ENCODE results near the gene ANAPC2.

ANAPC2 gene

DNA sequence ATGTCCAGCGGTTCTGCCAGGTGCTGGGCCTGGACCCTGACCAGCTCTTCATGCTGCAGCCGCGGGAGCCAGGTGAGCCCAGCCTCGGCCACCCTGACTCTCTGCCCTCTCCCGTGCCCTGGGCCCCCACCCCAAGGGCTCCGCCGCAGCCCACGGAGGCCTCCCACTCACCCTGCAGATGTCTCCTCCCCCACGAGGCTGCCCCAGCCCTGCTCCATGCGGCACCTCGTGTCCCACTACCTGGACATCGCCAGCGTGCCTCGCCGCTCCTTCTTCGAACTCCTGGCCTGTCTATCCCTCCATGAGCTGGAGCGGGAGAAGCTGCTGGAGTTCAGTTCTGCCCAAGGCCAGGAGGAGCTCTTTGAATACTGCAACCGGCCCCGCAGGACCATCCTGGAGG lies 26.3 kb upstream of the ANAPC2 start:
- no peak for DNase-seq

DNA sequence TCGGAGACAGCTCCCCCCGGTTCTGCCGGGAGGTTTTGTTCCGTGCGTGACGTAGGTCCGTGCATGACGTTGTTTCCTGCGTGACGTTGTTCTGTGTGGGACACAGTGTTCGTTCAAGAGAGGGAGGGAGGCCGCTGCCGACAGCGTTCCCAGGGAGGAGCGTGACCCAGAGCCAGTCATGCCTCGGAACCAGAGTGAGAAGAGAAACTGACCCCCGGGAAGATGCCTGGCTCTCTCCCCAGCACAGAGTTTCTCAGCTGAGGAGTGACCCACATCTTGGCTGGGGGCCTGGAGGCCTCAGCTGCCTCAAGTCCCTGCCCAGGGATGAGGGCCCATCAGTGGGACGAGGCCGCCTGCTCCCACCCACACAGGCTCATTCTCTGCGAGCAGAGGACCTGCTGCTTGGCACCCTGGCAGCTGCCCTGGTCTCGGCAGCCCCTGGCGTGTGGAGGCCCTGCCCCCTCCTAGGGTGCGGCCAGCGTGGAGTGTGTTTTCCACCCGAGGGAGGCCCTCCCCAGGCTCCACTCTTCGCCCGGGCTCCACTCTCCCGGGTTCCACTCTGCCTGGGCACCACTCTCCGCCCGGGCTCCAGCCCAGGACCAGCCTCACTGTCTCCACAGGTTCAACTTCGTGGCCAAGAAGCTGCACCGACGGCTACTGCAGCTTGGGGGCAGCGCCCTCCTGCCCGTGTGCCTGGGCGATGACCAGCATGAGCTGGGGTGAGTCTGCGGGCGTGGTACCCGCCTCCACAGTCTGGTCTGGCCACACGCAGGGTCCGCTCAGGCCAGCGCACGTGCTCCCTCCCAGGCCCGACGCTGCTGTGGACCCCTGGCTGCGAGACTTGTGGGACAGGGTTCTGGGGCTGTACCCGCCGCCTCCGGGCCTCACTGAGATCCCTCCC lies 25.1 kb upstream of the ANAPC2 start:
- DNase-seq: no peak

DNA sequence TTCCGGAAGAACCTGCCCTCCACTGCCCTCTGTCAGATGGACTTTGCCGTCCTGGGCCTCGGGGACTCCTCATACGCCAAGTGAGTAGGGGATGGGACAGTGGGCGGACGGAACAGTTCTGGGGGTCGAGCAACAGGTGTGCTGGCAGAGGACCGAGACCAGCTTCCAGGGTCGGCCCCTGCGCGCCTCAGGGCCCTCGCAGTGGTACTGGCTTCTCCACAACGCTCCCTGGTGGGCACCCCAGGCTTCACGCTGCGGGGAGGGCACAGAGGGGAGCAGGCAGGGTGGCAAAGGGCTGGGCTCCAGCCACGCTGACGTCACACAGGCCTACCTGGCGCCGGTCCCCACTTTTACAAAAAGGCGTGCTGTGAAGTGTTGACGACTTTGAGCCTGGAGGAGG lies 24.2 kb upstream of the ANAPC2 start:
- DNase-seq: no peak

DNA sequence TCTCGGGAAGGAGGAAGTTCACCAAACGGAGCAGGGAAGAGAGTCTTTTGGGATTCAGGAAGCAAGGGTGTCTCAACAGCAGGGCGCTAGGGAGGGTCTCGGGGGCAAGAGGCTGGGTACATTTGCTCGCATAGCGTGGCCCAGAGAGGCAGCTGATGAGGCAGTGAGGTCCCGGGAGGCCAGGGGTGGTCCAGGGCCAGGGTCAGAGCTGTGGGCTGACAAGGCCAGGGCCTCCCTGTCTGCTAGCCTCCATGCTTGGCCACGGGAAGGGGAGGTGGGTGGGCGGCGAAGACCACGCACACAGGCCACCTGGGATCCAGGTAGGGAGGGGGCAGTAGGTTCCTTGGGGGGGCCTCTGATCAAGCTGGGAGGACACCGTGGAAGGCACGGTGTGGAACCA lies 23.2 kb upstream of the ANAPC2 start:
- DNase-seq: no peak

DNA sequence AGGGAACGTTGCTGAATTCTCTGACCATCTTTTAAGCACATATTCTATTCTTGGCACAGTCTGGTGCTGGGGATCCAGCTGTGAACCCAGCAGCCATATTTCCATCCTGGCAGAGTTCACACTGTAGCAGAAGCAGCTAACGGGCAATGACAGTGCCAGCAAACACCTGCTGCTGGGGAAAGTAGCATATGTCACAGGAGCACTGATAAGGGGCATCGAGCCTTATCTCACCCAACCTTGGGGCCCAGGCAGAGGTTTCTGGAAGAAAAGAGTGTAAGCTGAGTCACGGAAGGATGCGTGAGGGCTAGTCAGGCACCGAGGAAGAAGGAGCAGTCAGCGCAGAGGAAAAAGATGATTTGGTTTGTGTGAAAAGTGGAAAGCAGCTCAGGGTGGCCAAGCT lies 18.2 kb upstream of the ANAPC2 start:
- no peak for DNase-seq

DNA sequence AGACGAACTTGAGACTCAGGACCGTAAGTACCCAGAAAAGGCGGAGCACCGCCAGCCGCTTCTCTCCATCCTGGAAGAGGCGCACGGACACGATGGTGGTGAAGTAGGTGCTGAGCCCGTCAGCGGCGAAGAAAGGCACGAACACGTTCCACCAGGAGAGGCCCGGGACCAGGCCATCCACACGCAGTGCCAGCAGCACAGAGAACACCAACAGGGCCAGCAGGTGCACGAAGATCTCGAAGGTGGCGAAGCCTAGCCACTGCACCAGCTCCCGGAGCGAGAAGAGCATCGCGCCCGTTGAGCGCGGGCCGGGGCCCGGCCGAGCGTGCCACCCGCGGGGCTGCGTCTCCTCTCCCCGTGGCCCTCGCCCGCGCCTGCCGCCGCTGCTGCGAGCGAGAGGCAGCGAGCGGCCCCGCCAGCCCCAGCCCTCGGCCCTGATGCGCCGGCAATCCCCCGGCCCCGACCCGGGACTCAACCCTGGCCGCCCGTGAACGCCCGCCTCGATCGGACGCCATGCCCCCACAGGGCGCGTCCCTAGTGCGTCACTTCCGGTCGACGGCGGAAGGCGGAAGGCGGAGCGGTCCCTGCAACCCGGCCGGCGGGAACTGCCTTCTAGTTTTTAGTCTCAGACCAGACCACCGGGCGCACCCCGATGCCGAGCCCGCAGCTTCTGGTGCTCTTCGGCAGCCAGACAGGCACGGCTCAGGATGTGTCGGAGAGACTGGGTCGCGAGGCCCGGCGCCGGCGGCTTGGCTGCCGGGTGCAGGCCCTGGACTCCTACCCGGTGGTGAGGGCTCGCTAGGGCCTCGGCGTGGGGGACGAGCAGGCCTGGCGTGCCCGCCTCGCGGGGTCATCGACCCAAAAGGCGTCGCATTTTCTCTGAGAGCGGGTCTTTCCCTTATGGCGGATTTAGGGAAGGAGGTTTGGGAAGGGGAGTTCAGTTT lies 17.0 kb upstream of the ANAPC2 start, which contains the start of the genes NDOR1 and TMEM203:
NDOR1 (plus strand) TSS at position 575 of the 944 bp plus-strand sequence; CDS start at position 653, 78 bp downstream.
TMEM203 (minus strand) TSS at position 523 of the 944 bp plus-strand sequence; CDS start at position 289, 234 bp downstream.
- DNase-seq: peak; percentile 96 to 97

DNA sequence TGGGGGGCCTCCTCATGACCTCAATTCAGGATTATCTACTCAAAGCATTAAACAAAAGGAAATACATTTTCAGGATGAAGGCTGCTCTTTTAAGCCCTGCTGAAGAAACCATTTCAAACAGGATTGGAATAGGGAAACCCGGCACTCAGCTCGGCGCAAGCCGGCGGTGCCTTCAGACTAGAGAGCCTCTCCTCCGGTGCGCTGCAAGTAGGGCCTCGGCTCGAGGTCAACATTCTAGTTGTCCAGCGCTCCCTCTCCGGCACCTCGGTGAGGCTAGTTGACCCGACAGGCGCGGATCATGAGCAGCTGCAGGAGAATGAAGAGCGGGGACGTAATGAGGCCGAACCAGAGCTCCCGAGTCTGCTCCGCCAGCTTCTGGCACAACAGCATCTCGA lies 16.4 kb upstream of the ANAPC2 start:
- DNase-seq: no peak

DNA sequence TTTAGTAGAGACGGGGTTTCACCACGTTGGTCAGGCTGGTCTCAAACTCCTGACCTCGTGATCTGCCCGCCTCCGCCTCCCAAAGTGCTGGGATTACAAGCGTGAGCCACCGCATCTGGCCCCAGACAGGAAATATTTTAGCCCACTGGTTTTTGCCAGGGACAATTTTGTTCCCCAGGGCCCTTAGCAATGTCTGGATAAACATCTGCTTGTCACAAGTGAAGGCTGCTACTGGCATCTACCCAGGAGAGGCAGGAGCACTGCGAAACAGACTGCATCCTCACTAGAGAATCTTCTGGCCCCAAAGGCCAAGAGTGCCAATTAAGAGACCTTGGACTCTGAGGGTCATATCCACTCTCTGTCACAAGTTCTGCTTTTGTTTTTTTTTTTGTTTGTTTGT lies 14.6 kb upstream of the ANAPC2 start:
- DNase-seq: no peak

DNA sequence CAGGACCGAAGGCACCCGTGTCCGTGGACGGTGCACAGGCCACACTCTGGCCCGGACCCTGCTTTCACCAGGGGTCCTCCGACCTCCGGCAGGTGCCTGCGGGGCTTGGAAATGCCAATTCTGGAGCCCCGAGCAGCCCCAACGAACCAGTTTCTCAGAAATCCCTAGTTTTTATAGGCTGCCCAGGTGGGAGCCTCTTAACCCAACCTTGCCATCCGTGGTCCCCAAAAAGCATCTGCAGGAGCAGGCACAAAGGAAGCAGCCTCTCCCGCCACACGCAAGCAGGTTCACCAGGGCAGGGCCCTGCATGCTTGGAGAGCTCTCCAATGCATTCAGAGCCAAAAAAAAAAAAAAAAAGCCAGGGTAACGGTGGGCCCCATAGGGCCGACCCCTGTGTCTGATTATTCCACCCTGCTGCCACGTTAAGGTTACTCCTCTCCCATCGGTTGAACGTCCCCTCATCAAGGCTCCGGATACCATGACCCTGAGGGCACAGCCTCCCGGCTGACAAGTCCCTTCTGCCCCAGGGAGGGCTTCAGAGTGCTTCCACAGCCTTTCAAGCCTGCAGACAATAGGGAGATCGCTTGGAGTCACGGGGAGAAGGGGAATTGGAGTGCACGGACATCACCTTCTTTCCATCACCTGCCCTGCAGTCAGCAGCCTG lies 13.0 kb upstream of the ANAPC2 start:
- DNase-seq: no peak

DNA sequence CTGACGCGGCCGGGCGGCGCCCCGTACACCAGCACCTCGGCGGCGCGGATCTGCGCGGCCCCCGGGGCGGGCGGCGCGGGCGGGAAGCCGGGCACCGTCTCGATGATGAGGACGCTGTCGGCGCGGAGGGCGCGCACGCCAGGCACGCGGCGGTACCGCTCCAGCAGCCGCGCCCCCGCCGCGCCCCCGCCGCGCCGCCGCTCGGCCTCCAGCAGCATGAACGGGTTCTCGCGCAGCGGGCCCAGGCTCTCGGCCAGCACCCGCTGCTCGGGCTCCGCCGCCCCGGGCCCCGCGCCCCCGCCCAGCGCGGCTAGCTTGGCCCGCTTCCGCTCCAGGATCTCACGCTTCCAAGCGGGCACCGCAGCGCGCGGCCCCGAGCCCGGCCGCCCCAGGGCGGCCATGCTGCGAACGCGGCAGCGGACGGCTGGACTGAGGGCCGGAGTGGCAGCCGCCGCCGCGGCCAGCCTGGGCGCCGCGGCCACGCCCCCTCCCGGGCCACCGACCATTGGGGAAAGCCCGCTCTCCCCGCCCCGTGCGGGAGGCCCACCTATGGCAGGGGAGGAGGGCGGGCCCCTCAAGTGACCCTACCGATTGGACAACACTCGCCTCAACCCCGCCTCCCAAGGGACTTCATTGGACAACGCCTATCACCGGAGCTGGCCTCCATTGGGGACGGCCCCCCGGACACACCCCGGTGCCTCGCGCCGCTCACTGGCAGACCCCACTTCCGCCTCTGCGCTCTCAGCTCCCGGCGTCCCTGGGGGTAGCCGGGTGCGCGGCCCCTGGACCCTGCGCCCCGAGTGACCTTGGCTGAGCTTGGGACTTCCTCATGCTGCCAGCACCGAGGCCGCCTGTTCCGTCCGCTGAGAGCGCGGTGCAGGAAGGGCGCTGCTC lies 12.2 kb upstream of the ANAPC2 start, which contains the start of gene TPRN:
TPRN (minus strand) TSS at position 431 of the 894 bp plus-strand sequence; CDS start at position 401, 30 bp downstream.
- DNase-seq: peak; percentile 99

DNA sequence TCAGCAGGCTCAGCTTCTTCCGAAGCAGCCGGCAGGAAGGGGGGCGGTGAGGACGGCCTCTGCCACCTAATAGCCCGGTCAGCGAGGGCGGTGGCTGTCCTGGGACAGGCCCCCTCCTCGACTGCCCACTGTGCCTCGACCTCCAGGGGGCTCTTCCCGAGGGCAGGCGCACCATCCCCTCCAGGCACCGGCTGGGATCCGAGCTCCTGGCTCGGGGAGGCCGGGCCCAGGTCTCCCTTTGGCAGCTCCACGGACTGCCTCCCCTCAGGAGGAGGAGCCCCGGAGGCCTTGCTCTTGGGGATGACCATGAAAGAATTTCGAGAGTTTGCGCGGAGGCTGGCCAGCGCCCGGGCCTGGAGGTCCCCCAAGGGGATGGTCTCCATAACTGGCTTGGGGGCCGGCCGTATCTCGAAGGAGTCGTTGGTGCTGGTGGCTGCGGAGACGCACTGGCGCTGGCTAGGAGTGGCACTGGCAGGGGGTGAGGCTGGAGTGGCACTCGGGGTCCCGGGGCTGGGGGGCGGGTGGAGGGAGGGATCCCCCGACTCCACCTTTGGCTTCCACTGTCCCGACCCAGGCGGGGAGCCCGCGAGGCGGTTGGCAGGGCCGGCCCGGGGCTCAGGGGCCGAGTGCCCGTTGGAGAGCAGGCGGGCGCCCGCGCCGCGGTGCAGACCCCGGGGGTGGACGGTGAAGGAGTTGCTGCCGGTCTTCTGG lies 11.2 kb upstream of the ANAPC2 start:
- DNase-seq: peak in 1 of 2 experiments; percentile 40

DNA sequence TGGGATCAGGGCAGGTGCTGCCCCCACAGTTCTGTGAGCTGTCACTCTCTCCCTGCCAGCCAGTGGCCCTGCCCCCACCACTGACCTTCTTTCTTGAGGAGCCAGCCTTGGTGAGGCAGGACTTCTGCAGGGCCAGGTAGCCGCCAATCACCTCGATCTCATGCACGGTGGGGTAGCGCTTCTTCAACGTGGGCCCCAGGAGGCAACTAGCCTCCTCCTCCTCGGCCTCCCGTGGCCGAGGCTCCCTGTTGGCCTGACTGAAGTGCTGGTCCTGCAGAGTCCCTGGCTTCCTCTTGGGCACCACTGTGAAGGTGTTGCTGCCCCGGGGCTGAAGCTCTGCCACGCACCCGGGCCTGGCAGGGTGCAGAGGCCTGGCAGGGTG lies 10.5 kb upstream of the ANAPC2 start:
- DNase-seq: no peak

DNA sequence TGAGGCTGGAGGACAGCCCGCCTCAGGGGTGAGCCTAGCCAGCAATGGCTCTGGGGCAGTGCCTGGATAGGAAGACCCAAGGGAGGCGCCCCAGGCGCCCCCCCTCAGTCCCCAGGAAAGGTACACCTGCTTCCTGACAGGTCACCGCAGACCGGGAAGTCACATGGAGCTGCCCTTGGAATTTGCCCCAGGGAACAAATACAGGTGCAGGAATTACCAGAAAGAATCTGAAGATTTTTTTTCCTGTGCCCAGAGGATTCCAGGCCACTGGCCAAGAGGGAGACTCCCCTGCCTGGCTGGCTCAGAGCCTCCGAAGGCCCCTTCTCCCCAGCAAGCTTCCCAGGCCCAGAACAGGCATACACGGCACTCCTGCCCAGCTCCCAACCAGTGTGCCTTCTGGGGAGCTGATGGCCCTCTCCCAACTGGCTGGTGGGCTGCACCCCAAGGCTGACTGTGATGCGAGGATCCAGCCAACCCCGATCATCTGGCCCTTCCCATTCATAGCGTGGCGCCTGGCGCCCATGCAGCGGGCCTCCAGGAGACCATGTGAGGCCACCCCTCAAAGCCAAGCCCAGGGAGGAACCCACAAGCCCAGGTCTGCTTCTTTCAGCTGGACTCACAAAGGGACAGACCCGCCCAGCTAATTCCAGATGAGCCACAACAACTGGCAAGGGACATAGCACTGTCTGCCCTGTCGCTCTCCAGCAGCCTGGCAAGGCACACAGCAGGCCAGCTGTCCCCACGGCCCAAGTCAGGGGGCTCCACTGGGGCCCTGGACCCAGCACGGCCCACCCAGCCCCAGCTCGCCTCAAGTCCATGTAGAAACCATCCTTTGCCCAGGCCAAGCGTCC lies 9.9 kb upstream of the ANAPC2 start:
- DNase-seq: no peak

DNA sequence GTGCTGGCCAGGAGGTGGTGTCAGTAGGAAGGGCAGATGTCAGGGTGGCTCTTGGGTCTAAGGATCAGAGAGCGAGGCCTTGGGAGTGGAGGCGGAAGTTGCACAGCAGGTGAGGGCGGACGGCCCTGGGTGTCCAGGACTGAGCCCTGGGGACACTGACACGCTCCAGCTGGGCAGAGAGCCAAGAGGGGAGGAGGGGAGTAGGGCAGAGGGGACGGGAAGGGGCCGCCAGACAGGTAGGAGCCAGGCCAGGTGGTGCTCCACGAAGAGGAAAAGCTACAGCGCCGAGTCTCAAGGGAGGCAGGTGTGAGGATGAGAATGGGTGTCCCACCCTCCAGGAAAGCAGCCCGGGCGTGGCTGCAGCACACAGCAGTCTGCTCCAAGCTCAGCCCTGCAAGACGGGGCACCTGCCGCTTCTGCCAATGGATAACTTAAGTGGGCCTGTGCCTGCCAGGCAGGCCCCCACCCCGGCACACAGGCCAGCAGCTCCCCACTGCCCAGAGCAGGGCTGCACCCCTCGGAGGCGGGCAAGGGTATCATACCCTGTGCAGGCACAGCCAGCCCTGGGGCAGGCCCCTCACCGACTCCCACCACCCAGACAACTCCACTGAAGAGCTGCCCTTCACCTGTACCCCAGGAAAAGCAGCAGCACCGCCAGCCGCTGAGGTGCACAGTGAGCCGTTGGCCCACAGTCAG lies 7.3 kb upstream of the ANAPC2 start:
- no peak for DNase-seq

DNA sequence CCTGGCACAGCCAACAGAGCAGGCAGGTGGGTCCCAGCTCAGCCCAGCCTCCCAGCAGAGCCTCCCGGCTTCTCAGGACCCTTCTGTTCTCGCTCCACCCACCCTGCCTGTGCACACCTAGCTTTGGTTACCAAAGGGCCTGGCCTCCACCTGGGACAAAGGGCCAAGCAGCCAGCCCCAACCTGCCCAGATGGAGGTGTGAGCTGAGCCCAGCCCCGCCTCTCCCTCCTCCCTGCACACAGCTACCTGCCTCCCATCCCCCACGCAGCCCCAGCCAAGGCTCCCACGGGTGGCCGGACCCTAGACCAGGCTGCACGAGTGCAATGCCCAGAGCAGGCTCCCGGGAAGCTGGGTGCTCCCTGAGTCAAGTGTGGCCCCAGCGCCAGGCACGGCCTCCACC lies 6.5 kb upstream of the ANAPC2 start:
- no peak for DNase-seq

DNA sequence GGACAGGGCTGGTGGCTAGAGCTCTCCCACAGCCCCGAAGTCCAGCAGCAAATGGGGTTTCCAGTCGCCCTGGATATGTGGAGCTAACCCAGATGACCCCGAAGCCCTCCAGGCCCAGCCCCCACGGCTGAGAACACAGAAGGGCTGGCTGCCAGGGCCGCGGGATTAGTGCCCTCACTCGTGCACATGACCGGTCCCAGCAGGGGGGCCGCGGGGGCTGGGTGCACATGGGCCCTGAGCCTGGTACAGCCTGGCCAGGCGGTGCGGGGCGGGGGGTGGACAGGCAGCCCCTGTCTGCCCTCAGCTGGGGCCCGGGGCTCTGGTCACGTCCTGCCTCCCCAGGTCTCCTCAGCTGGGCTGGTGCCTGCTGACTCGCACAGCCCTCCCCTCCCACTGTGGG lies 6.0 kb upstream of the ANAPC2 start:
- DNase-seq: no peak

DNA sequence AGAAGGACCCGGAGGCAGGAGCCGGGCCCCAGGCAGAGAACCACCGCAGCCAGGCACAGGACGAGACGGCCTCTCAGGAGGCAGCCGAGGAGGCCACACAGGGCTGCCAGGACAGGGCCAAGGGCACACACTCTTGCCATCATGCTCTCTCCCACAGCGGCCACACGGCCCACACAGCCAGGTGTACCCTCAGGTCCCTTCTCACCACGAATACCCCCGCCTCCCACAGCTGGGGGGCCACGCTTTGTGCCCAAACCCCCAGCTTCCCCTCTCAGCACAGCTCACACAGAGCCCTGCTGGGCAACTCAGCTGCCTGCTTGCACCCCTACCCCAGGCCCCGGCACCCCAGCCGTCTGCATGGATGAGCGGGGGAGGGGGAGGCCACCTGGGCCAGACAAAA lies 5.4 kb upstream of the ANAPC2 start:
- DNase-seq: no peak

DNA sequence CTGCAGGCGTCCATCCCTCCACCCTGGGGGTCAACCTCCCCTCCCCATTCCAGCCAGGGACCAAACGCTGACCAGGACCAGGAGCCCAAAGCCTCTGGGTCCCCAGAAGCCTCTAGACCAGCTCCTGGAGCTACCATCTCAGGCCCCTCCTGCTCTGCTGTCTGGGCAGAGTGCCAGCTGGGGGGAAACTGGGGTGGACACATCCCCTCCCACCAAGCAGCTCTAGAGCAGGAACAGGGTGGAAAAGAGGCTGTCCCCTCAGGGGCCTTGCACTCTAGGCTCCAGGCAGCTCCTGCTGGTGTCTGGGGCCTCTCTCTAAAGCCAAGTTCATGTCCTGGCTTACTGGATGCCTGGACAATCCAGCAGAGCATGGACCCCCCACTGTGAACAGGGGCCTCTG lies 4.5 kb upstream of the ANAPC2 start:
- DNase-seq: no peak

DNA sequence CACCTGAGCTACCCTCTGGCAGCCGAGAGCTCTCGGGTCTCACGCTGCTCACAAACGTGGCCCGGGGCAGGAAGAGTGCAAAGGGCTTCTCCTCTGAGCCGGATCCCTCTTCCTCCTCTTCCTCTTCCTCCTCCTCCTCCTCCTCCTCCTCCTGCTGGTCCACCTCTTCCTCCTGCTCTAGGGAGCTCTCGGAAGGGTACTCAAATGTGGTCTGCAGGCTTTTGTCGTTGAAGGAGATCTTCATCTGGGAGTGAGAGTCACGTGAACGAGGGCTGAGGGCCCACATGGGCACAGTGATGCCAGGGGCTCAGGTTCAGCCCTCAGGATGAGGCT lies 4.1 kb upstream of the ANAPC2 start:
- no peak for DNase-seq

Measured in activated T-cell treated with anti-CD3 and anti-CD28 coated beads, Interleukin-2, amount 50 U/mL, for 48 hours (primary cell).